Measurements from ENCODE around the gene DHX36.

Gene DHX36

GRCh38 chr3:154223519-154223918 is 100.8 kb downstream of the DHX36 start:
- DNase-seq, result no peak
